GM12874 (cell line): ENCODE results near the gene LRIG1.

Experiments used
- TF ChIP-seq, protein P1 (sequence below): IDR thresholded peaks from 2 replicates; pipeline ENCODE4 v1.5.1; 2011; ENCODE audit warnings: low read depth, mild to moderate bottlenecking, control low read depth, low read length, moderate library complexity; ENCODE audit not compliant: insufficient read depth

The LRIG1 gene

DNA sequence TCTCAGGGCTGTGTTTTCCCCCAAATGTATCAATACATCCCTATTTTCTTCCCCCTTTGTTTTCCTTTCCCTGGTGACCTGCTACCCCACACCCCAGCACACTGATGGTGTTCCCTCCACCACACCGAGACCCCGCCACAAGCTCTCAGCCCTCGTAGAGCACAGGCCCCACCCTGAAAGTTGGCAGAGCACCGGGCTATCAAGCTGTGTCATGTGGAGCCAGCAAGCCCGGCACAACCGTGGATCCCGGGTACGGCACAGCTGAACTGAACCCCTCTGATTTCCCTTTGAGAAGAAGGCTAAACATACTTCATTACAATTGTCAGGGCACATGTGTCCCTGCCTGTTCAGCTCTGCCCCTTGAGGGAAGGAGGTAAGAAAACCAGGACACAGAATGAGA is 69.9 kb downstream of the LRIG1 start:
- TF ChIP-seq, protein P1, sequence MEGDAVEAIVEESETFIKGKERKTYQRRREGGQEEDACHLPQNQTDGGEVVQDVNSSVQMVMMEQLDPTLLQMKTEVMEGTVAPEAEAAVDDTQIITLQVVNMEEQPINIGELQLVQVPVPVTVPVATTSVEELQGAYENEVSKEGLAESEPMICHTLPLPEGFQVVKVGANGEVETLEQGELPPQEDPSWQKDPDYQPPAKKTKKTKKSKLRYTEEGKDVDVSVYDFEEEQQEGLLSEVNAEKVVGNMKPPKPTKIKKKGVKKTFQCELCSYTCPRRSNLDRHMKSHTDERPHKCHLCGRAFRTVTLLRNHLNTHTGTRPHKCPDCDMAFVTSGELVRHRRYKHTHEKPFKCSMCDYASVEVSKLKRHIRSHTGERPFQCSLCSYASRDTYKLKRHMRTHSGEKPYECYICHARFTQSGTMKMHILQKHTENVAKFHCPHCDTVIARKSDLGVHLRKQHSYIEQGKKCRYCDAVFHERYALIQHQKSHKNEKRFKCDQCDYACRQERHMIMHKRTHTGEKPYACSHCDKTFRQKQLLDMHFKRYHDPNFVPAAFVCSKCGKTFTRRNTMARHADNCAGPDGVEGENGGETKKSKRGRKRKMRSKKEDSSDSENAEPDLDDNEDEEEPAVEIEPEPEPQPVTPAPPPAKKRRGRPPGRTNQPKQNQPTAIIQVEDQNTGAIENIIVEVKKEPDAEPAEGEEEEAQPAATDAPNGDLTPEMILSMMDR = no peak

DNA sequence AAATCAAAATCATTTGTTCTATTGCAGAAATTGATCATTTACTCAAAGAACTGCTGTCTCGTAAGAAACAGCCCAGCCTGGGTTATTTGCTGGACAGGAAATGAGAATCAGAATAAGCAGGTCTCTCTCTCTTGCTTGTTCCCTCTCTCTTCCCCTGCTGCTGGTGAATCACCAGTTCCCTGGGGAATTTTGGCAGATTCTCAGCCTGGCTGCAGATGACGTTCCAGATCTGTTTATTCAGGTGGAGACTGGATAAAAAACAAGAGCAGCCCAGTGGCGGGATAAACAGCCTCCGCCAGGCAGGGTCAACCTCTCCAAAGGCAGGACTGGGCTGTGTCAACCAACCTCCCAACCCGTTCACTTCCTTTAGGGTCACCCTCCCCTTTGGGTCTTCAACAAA is 72.1 kb downstream of the LRIG1 start:
- TF ChIP-seq, protein P1 = no peak

DNA sequence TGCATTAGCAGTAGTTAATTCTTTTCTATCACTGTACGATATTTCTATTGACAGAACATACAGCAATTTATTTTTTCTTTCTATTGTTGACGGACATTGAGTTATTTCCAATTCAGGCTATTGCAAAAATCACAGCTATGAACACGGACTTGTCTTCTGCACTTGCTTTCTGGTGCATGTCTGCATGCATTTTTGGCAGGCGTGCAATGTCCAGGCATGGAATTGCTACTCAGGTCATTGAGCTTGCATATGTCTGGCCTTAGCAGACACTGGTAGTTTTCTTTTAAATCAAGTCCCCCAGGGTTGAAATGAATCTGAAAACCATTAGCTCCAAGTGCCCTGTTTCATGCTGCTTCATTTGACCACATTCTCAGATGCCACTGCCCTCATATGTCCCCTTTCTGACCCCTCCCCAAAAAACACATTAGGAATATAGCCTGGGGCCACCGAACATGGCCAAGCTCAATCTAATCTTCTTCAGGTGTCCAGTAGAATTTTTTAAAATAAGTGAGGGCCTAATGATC is 72.8 kb downstream of the LRIG1 start:
- TF ChIP-seq, protein P1 = no peak

DNA sequence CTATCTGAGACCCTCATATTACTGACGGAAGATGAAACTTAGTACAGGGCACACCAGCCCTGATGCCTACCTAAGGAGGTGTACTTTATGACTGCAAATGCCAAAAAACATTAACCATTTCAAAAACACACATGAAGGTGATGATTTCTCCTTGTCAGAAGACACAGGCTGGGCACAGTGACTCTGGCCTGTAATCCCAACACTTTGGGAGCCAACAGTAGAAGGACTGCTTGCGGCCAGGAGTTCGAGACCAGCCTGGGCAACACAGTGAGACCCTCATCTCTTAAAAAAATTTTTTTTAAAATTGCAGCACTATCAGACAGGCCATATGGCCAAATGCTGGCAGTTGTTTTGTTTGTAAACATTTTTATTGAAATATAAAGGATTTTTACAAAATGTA is 73.5 kb downstream of the LRIG1 start:
- TF ChIP-seq, protein P1 = no peak

DNA sequence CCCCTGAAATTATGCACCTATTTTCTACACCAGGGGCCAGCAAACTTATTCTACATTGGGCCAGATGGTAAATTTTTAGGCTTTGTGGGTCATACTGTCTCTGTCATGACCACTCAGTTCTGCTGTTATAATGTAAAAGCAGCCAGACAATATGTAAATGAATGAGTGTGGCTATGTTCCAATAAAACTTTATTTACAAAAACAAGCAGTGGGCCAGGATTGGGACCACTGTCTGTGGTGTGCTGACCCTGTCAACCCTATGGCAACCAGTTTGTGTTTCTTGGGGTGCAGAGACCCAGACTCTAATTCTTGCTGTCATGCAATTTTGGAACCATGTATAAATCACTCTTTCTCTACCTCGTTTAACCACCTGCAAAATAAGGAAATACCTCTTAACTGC is 74.7 kb downstream of the LRIG1 start:
- TF ChIP-seq, protein P1 = no peak

DNA sequence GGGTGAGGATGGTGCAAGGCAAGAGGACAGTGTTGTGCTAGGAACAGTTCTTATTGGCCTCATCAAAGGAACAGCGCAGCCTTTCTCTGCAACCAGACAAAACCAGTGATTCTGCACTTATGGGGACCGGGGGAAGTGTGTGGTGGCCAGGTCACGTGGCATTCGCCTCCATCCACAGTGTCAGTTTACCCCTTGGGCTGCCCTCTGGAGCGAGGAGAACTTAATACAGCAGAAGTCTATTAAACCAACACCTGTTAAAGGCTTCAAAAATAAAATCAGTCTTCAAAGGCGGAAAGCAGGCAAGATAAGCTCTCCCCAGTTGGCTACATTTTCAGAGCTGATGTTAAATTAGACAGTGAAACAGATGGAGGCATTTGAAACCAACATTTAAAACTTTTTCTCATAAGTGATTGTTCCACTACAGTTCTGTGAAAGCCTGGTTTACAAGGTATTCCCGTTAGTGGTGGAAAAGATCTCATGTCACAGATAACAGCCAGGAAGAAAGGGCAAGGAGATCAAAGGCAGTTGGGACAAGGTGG is 75.2 kb downstream of the LRIG1 start:
- TF ChIP-seq, protein P1 = no peak

DNA sequence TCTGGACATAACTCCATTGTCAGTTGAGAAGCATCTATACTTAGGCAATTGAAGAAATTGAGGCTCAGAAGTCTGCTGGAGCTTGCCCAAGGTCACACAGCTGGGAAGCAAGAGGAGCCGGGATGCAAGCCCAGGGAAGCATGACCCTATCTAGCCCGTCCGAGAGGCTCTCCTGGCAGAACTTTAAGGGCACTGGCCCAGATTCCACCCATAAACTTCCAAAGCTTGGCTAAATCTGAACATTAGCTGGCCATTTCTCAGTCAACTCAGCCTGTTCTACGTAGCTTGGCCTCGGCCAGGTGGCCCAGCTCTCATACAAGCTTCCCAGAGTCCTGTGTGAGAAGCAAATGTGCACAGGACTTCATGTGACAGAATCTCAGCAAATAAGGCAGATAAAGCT is 75.8 kb downstream of the LRIG1 start:
- TF ChIP-seq, protein P1 = no peak
